HG03280 (cell line): Measurements from ENCODE around the gene BMP8B.
"Not testable (repeated sequence)": the region's sequence is repeated elsewhere in the genome, so short reads cannot be mapped to it uniquely, and the experiment has no call there.

Experiments used
- ATAC-seq: cut with Tn5 transposase; IDR thresholded peaks from one replicate; pipeline ENCODE4 v1.9.1; 2021; ENCODE audit warnings: mild to moderate bottlenecking, moderate library complexity; ENCODE audit not compliant: unreplicated experiment

Gene BMP8B

DNA sequence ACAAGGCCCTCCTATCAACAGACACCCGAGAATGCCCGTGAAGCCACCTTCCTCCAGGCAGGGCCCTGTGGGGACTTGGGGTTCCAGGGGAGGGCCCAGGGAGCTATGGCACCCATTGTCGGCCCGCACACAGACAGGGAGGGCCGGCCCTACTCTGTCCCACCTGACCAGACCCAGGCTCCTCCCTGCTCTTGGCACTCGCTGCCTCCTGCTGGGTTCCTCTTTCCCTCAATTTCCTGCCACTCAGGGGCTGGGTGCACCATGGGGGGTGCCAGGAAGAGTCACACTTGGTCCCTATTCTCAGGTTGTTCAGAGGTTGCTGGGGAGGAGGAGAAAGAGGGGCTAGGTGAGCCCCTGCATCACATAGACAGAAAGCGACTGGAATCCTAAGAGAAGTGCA is 9.5 kb downstream of the BMP8B start:
- no peak for ATAC-seq

DNA sequence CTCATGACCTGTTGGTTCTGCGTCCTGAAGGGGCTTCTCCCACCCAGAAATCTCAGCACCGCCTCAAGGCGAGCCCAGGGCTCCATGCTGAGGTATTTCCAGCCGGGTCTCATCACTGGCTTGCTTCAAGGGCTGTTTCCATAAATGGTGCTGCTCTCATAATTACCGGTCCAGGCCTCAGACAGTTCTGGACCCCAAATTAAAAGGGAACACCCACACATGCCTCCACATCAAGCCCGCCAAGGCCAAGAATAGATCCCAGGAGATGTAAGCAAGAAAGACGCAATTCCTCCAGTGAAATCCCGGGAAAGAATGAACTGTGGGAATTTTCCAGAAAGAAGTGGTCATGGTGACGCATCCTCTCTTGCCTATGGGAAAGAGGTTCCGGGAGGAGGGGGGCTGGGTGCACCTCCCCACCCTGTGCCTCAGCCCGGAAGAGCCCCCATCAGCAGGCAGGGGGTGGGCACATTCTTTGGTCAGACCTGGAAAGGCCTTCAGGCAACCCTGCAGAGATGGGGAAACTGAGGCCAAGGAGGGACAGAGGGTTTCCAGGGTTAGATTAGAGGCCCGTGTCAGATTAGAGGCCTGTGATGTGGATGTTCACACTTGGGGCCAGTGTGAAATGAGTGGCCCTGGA is 10.1 kb downstream of the BMP8B start:
- ATAC-seq, result not testable (repeated sequence)

DNA sequence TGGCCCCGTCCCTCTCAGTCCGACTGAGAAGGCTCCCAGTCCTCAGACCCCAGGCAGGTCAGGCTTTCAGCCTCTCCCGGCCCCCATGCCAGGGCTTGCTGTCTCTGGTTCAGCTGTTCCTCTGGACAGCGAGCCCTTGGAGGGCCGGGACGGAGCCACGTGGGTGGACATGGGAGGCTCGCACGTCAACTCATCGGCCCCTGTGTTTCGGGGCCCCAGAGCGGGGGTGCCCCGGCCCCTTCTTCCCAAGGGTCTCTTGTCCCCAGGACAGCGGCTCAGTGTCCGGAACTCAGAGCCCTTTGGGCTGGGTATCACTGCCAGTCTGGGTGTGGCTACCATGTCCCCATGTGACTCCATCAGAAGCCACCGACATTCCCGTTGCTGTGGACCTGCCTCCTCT is 10.8 kb downstream of the BMP8B start:
- not testable (repeated sequence) for ATAC-seq

DNA sequence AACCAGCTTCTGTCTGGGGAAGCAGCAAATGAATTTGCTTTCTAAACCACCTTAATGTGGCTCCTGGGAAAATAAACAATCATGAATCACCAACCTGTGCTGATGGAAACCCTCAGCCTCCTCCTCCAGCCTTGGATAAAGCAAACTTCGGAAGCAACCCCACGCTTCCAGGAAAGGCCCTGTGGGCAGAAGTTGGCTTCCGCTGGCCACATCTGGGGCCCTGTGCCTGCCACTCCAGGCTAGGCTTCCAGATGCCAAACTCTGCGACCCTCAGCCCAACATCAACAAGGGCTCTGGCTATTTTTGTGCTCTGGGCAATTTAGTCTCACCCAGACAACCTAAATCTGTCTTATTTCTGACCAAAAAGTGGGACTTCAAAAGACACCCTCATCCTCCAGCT is 11.4 kb downstream of the BMP8B start:
- no peak for ATAC-seq

DNA sequence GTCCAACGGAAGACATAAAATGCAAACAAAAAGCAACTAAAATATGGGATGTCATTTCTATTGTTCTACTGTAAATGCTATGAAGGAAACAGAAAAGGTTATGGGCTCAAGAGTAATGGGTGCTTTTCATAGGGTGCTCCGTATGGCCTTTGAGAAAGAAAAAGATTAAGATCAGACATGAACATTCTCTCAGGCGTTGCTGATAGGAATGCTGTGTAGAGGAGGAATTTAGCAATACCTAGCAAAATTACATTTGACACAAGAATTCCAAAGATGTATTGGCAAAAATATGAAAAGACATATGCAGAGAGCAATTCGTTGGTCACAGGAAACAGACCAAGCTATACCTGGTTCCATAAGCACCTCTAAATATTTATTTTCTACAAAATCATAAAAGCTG is 11.8 kb downstream of the BMP8B start:
- no peak for ATAC-seq

DNA sequence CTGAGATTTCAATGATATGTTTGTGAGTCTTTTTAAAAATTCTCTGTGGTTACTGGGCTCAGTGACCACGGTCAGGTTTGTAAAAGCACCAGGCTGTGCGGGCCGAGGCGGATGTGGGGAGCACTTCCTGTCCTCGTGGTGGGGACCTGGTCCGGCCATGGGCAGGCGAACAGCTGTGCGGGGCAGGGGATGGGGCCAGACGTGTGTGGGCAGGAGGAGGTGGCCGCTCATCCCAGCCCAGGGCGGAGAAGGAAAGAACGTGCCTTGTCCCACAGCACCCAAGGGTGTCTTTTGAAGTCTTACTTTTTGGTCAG is 12.3 kb downstream of the BMP8B start:
- ATAC-seq, result peak; percentile 49

DNA sequence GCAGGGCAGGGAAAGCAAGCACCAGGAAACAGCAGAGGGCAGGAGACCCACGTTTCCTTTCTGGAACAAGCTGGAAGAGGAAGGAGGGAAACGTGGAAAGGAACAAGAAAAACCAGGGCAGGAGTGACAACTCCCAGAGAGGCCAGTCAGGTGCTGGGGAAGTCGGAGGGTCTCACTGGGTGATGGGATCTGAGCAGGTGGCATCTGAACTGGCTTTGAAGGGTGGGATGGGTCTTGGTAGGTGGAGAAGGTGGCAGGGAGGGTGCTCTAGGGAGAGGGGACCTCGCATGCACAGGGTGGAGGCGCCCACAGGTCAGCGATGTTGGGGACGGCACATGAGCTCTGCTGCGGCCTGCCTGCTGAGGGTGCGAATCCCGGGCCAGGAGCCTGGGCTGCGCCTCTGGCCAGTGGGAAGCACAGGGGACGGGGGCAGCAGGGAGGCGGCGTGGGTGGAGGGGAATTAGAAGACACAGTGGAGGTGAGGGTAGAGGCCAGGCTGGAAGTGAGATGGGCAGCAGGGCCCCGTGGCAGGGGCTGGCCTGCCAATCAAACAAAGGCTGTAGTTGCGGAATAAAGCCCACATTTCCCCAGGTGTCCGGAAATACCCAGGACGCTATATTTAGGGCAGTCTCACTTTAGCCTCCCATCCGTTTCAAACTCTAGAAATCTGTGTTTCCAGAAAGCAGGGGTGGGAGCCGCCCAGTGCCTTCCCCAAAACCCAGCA is 12.8 kb downstream of the BMP8B start:
- ATAC-seq, result peak; percentile 21

DNA sequence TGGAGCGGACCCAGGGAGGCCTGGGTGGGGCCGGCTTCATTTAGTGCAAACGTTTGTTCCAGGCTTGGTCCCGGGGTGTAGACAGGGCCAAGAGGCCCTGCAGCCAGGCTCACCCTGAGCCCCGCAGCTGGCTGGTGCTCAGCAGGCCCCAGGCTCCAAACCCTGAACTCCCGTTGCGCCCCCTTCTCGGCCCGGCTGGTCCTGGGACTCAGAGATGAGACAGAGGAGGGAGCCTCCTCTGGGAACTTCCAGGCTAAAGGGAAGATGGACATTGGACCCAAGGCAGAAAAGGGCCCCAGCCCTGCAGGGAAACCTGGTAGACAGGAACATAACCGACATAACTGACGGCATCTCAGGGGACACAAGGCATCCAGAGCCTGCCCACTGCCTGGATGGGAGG is 13.5 kb downstream of the BMP8B start:
- ATAC-seq, result not testable (repeated sequence)

DNA sequence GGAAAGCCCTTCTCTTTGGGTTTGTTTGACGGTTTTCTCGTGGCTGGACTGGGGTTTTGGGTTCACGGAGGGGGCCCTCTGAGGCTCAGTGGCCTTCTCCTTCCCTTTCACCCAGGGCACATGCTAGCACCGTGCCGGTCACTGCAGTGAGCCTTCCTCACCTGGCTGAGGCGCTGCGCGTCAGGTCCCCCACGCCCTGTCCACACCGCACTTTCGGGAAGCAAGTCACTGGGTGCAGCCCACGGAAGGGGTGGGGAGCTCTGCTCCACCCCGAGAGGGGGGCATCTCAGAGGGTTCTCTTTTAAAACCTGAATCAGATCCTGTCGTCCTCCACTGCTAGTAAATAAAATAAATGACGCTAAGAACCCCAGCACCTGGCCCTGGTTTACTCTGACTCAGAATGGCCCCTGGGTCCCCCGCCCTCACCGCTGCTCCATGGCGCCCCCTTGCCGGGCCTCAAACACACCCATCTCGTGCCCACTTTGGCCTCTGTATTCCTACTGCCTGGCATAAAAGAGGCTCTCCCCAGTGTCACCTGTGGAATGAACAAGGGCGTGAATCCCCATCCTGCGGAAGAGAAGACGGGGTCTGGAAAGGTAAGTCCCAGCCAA is 15.2 kb downstream of the BMP8B start:
- ATAC-seq, result not testable (repeated sequence)

DNA sequence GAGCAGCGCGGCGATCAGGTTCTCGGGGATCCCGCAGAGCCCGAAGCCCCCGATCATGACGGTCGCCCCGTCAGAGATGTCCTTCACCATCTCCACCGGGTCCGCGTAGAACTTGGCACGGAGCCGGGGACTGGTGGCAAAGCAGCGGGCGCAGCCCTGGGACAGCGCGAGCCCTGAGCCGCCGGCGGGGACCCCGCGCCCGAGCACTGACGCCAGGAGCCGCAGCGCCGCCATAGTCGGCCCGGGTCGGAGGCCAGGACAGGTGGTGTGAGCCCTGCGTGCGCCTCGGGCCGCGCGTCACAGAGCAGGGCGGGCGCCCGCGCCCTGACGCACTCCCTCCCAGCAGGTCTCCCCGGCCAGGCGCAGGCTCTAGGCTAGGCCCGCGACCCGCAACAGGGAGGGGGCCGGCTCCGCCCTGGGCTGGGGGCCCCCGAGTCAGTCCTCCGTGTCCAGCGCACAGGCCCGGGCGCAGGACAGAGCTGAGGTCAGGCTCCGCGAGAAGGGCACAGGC is 17.6 kb downstream of the BMP8B start, which contains the start of gene OXCT2:
OXCT2 (minus strand) TSS at position 327 of the 511 bp plus-strand sequence; CDS start at position 234, 93 bp downstream.
- not testable (repeated sequence) for ATAC-seq

DNA sequence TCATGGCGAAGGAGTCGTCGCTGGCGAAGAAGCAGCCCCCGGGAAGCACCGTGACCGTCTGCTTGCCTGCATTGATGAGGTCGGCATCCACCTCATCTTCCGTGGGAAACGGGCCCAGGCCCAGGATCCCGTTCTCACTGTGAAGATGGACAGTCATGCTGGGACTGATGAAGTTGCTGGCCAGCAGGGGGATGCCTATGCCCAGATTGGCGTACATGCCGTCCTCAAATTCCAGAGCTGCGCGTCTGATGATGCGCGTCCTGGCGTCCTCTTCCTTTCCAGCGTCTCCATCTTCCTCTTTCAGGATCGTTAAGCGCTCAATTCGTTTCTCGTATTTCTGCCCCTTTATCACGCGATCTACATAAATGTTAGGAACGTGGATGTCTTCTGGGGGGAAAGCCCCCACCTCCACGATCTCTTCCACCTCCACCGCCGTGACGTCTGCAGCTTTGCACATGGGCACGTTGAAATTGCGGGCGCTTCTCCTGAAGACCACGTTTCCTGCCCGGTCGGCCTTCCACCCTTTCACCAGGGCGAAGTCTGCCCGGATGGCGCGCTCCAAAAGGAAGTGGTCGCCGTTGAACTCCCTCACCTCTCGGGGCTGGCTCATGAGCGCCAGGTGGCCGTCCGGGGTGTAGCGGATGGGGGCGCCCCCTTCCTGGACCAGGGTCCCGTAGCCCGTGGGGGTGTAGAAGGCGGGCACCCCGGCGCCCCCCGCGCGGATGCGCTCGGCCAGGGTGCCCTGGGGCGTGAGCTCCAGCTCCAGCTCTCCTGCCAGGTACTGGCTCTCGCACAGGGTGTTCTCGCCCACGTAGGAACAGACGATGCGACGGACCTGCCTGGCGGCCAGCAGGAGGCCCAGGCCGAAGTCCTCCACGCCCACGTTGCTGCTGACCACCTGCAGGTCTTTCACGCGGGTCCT is 18.3 kb downstream of the BMP8B start:
- ATAC-seq, result not testable (repeated sequence)

DNA sequence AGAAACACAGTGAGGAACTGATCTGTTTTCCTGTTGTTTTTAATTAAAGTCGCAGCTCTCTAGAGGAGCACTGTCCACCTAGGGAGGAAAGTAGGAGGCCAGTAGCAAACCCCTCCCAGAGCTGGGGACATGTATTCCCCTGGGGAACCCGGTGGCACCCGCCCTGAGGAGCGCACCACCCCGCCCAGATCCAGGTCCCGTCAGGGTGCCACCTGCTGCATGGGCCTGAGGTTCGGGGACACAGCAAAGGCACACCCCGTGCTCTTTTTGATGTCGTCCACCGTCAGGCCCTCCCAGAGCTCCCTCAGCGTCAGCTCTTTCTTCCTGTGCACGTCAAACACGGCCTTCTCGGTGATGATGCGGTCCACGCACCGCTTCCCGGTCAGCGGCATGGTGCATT is 19.2 kb downstream of the BMP8B start:
- ATAC-seq, result not testable (repeated sequence)

DNA sequence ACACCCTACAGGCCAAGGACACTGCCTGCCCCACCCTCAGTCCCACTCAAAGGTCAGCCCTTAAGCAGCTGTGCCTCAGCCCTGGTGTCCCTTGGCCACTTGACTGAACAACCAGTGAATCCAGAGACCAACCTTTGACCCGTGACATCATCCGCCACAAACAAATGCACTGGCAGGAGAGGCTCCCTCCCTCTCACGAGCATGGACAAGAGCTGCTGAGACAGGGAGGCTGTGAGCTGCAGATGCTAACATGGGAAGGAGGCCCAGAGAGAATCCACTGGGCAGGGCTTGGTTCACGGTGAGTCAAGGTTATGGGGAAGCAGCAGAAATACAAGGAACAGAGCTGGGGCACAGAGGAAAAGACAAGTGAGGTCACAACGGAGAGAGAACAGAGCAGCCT is 22.2 kb downstream of the BMP8B start:
- not testable (repeated sequence) for ATAC-seq

DNA sequence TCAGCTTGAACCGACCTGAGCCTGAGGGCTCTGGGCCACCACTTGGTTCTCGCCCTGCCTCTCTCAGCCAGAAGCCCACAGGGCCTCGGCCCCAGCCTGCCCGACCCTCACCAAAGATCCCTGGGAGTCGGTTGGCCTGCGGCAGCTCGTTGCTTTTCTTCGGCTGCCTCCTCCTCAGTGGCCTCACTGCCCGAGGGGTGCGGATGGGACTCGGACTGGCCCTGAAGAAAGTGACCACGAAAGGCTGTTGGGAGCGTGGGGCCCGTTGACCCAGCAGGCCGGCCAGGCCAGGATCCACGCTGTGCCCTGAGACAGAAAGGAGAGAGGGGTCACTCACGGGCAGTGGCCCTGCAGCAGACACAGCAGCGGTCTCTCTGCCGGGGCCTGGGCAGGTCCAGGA is 24.2 kb downstream of the BMP8B start:
- not testable (repeated sequence) for ATAC-seq

DNA sequence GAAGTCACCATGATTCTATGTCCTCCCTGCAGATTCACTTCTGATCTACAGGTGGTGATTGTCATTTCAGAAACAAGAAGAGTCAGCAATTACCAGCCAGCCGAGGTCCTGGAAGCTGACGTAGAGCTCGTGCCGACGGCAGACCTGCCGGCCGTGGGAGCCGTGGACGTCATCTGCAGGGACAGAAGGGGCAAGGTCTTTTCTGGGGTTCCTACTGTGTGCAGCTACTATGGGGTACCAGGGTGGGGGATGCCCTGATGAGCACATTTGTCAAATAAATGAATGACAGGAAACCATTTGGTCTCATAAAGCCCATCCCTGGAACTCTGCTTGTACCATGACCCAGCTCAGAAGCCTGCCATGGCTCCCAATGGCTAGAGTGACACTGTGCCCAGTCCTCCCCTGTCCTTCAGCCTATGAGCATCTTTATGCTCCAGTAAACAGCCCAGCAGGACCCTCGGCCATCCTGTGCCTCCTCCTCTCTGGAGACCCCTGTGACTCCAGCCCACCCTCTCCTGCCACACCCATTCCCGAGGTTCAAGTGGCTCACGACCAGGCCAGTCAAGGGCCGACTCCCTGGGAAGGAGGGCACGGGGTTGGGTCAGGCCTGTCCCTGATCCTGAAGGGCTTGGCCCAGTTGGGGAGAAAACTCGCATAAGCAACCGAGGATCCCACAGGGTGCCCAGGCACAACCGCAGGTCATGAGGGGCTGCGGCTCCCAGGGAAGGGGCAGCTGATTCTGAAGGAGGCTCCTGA is 24.9 kb downstream of the BMP8B start:
- ATAC-seq, result not testable (repeated sequence)

DNA sequence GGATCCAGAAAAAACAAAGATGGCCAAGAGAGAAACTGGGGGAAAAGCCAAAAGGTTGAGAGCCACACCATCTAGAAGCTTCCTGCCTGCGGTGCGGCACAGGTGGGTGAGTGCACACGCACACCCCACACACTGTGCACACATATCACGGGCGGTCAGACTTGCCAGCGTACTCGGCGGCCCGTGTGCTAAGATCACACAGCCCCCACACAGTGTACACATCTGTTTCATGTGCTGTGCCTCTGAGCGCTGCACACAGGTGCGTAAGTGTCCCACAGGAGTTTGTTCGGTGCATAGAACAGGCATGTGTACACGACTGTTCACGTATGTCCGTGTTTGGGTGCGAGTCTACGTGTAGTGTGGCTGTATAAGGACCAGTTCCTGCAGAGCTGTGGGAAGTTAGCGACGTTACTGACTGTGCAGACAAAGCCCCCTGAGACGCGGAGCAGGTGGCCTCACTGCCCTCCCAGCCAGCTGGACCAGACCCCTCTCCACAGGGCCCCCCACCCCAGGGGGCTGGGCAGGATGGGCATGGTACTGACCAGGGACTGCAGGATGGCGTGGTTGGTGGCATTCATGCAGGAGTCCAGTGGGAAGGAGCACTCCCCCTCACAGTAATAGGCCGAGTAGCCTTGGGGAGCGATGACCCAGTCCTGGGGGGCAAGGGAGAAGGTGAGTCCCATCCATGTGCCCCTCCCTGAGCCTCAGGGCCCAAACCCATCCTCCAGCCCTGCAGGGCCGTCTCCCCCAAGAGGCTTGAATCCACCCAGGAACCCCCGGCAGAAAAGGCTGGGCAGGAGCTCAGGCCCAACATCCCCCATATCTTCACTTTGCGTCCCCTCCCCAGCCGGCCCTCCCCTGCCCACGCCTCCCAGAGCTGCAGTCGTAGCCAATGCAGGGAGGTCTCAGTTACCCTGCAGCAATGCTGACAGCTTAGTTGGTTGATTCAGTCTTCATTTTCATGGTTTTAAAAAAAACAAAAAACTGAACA is 25.8 kb downstream of the BMP8B start:
- no peak for ATAC-seq

DNA sequence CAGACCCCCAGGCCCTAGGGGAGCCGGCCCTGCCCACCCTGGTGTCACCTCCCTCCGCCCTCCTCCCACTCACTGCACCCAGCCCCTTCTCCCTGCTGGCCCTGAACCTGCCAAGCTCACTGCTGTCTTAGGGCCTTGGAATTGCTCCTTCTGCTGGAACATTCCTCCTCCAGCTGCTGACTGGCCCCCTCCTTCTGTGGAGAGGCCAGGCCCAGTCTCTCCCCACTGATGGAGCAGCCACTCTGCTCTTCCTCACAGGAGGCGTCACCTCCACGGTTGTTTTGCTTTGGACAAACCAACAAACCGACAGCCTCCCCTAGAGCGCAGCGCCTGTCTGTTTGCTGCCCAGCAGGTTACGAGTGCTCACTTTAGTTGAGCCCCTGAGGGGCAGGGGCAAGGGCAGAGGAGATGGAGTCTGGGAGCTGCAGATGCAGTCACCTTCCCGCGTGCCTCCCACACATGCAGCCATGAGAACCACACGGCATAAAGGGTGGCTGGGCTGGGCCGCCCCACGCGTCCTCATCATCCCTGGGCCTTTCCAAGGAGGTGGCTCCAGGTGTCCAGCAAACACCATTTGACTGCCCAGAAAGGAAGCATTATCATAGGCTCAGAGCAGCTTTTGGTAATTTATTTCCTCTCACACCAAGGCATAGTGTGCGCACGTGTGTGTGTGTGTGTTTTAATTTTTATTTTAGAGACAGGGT is 27.0 kb downstream of the BMP8B start:
- ATAC-seq, result no peak

DNA sequence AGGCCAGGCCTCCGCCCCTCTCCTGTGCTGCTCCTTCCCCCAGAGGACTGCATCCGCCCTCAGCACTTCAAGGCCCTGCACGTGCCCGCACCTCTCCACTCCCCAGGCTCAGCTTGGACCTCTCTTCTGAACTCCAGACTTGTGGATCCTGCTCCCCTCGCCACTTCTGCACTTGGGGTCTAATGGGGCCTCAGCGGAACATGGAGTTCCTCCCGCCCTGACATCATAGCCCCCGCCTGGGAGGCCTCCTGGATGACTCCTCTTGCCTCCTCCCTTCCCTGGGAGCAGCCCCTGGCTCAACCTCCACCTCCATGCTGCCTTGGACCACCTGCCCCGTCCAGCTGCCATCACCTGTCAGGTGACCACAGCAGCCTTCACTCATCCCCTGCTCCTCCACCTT is 27.6 kb downstream of the BMP8B start:
- ATAC-seq, result no peak
